GM19043 (cell line): ENCODE results near the gene HS6ST3.
"Not testable (repeated sequence)": the region's sequence is repeated elsewhere in the genome, so short reads cannot be mapped to it uniquely, and the experiment has no call there.

Experiments
- ATAC-seq: cut with Tn5 transposase; IDR thresholded peaks from one replicate; pipeline ENCODE4 v1.9.1; 2021; ENCODE audit warnings: low read depth; ENCODE audit not compliant: unreplicated experiment

HS6ST3 gene

DNA sequence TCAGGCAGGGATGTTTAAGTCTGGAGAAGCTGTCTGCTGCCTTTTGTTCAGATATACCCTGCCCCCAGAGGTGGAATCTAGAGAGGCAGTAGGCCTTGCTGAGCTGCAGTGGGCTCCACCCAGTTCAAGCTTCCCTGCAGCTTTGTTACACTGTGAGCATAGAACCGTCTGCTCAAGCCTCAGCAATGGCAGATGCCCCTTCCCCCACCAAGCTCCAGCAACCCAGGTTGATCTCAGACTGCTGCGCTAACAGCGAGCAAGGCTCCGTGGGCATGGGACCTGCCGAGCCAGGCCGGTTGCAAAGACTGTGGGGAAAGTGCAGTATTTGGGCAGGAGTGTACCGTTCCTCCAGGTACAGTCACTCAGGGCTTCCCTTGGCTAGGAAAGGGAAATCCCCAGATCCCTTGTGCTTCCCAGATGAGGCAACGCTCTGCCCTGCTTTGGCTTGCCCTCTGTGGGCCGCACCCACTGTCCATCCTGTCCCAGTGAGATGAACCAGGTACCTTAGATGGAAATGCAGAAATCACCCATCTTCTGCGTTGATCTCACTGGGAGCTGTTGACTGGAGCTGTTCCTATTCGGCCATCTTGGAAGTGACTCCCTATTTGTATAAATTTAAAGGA lies 434.6 kb downstream of the HS6ST3 start:
- not testable (repeated sequence) for ATAC-seq

DNA sequence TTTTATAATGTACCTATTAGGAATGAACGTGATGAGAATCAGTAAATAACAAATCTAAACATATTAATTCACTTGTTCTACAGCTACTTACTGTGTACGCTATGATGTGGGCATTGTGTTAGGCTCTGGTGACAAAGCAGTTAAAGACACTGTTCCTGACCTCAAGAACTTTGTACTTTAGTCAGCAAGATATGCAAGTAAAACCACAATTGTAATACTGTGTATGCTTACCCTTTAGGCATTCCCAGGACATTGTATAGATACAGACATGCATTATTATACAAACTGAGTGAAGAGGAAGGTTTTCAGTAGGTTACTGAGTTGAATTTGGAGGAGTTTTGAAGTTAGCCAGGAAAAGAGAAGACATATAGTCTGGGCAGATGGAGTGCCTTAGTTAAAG lies 435.8 kb downstream of the HS6ST3 start:
- ATAC-seq: no peak

DNA sequence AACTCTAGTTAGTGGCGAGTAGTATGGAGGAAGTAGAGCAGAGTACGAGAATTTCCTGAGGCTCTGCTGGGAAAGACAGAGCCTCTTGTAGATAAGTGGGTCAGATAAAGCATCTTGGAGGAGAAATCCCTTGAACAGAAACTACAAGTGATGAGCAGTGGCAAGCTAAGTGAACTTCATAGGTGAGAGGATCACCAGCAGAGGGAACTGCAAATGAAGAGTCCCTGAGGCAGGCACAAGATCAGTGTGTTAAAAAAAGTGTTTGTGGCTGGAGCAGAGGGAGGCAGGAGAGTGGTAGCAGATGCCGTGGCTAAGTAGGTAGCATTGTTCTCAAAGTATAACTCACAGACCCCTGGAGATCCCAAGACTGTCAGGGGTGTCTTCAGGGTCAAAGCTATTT lies 437.6 kb downstream of the HS6ST3 start:
- no peak for ATAC-seq

DNA sequence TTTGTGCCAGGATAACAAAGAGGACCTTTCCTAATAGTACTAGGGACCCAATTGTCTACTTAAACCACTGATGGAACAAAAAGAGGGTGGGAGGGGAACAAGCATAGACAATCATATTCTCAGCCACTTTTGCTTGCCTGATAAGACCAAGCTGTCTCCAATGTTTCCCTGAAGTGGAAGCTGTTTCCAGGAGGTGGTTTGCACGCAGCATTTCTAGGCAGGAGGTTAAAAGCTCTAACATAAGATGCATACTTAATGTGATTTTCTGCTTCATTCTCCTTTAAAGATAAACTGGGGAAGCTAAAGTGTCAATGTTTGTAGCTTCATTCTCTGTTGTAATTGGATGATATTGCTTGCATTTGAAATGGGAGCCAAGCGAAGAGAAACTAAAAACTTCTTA lies 442.9 kb downstream of the HS6ST3 start:
- no peak for ATAC-seq

DNA sequence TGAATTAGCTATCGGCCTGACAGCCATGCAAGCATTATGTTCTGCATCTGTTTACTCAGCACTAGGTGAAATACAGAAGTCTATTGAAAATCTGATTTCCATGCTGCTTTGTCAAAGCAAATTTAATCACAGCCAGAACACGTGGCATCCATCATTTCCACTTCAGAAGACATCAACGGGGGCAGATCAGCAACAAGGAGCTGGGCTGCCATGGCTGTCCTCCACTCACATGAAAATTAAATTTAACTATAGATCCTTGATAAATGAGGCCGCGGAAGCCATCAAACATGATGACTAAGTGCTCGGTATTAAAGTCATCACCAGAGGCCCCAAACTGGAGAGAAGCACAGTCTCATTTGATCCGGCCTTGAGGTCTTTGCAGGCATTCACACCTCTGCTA lies 443.5 kb downstream of the HS6ST3 start:
- no peak for ATAC-seq

DNA sequence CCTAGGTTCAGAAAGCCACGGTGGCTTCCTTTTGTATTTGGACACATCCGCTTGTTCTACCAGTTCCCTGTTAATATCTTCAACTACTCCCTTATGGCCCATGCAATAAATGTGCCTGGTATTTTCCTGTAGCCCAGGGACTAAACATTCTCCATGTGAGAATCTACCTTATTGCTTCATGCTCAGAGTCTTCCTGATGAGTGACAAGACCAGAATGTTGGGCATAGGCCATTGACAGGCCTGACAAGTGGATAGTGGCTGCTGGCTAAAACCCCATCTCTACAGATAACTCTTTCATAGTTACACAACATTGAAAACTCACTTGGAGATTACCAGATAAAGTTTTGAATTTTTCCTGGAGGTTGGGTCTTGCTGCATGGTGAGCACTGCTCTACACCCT lies 449.9 kb downstream of the HS6ST3 start:
- no peak for ATAC-seq

DNA sequence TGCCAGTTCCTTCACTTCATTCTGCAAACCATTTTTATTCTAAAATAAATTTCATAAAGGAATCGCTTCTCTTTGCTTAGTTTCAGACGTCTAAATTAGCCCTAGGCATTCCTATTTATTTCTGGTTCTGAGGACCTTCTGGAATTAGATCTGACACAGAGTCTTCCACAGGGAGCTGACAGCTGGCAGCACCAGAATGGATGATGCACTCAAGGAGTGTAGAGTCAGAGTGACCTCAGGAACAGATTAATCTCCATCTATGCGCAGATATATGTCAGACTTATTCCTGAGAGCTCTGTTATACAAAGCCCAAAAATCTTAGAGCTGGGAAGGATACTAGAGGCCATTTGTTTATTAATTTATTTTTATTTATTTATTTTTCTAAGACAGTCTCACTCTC lies 450.8 kb downstream of the HS6ST3 start:
- ATAC-seq: no peak

DNA sequence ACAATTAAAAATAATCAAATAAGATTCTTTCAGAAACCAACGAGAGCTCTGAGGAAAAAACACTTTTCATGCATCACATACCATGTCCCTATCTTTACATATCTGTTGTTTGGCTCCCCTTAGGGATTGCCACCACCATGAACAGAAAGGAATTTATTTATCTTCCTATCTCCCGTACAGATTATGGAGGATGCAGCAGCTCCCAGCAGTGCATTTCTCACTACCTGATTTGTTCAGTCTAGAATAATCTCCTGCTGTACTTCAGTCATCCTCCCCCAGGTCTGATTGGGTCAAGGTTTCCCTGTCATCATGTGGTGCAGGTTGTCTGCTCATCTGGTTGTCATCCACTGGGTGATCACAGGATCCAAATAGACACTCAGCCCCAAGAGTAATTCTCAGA lies 453.1 kb downstream of the HS6ST3 start:
- no peak for ATAC-seq

DNA sequence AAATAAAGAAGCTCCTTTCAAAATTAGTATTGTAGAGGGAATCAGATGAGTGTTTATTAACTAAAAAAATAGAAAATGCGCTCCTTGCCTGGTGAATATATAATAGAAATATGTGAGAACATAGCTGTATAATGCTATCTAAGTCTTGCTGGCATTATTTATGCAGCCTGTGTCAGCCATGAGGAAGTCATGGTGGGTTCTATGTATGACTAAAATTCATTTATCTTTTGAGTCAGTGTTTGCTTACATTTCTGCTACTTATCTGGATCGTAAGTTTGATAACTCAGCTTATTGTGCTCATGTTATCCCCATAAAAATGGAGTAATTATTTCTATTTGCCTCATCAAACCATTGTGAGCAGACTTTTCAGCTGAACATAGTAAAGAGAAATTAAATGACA lies 455.1 kb downstream of the HS6ST3 start:
- no peak for ATAC-seq

DNA sequence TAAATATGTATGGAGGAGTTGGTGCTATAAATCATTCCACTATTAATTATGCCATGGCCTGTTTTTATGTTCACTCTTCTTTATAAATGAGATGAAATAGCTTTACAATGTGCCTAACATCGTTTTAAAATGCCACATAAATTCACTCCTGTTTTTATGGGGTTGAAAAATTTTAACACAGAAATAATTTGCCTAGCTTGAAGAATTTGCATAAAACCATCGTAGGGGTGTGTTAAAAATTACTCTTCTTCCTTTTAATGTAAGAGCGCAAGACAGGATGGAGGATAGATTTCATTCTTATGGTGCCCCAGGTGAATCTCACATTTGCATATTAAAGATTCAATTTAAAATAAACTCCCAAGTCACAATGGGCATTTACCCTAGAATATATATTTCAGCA lies 456.6 kb downstream of the HS6ST3 start:
- ATAC-seq: no peak

DNA sequence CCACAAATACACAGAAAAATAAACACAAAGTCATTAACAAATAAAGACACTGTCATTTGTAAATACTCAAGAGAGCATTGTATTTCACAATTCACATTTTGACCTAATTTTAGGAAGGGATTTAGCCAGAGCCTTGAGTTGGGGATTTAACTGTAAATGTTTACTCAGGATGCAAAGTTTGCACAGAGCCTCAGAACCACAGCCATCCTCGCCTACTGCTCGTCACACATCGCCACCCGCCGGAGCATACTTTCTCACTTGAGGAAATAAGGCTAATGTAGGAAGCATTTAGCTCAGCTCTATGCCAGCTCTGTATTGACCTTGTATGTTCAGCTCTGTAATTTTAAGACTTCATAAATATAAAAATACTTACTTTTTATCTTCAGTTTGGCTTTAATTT lies 461.6 kb downstream of the HS6ST3 start:
- ATAC-seq: no peak

DNA sequence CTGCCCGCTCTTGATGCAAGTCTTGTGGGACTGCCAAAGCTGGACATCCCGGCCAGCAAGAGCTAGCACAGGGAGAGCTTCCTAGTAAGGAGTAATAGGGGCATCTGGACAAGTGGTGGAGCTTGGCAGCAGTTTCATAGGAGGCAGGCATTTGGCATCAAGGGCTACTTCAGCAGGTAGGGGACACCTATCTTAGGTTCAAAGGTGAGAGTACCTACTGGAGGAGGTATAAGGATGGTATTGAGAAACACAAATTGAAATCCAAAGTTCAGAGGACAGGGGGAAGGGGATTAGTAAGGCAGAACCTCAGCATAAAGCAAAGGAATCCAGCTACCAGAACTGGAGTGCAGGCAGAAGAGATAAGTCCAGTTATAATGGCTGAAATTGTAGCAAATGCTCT lies 462.7 kb downstream of the HS6ST3 start:
- ATAC-seq: no peak

DNA sequence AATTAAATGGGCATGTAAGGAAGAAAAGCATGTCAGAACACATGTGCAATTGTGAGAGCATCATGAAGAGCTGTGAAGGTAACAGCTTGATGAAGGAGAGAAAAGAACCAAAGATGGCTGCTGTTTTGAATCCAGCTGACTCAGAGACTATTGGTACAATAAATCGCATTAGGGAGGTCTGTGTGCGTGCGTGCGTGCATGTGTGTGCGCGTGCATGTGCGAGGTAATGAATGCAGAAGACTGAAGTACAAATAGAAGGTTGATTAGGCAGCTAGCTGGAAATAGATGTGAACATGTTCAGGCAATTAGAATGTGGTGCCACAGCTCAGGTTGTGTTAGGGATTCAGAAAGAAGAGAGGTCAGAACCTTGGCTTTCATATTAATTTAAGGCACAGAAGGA lies 463.9 kb downstream of the HS6ST3 start:
- no peak for ATAC-seq

DNA sequence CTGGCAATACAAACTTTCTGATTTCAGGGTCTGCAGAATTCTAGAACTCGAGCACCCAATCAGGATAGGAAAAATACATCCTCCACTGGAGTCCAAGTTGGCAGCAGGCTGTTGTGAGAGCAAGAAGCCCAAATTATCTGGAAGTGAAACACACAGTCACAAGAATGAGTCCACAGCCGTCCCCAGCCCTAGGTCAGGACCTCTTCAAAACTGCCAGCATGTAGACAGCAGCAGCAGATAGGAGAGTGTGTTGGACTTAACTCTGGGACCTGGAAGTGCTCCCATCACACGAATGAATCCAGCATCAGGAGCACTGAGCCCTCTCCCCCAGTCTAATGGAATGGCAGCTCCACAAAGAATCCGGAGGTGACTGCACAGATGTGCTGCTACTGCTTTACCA lies 483.7 kb downstream of the HS6ST3 start:
- ATAC-seq: no peak

DNA sequence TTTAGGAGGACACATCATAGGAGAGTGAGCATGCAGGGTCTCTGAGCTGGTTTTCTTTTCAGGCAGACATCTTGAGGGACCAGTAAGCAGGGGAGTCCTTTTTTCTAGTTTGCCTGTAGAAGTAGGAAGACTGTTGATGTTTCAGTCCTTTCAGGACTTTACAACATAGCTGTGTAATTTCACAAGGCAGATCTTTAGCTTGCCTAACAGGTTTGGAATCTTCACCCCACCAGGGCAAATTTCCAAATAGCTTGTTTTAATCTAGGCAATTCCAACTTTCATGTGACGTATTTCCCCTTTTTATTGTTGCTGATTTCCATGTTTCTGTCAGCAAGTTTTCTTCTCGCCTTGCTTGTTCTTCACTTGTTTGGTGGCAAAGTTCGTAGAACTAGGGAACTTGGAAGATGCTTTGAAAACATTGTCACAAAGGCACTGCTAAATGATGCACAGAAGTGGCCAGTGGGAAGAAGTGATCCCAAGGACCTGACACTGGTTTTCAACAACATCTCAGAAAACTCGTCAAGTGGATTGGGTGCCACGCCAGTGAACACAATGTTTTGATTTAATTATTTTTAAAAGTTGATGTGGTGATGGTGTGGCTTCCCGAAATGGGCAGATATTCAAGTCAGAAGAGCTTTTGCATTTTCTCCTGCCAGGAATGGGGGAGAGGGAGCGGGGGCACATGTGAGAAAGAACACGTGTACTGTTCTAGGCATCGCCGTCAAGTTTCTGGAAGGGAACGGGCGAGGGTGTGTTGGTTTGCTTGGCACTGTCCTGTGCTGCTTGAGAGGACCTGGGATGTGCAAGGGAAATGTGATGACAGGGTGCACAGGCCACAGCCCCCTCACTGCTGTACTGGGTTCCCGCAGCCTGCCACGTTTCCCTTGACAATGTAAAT lies 485.8 kb downstream of the HS6ST3 start:
- ATAC-seq: no peak

DNA sequence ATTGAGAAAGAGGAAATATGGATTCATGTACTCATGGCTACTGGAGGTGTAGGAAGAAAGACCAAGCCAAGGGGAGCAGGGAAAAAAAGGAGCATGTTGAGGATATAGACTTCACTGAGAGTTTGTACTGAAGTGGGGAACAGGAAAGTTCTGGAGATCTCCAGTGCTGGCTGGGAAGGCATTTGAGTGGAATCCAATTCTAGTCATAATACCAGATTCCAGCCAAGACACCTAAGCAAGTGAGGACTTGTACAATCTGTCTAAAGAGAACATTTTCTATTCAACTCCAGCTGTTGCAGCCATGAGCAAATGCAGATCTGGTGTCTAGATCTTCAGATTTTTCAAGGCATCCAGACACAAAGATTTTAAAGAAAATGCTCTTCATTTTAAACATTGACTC lies 491.8 kb downstream of the HS6ST3 start:
- no peak for ATAC-seq

DNA sequence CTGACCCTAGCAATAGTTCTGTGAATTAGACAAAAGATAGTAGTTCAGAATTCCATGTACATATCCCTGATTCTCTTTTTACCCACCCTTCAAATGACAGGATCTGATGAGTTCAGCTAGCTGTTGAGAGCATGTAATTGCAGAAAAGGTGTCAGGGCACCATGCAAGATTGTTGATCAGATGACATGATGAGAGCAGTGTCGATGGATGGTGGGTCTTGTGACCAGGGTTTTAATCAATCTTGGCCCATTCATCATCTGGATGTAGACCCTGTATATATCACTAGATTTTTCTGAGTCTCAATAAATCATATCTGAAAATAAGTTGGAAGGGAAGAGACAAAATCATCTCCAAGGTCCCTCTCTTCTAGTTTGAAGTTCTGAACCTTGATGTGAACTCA lies 525.3 kb downstream of the HS6ST3 start:
- no peak for ATAC-seq

DNA sequence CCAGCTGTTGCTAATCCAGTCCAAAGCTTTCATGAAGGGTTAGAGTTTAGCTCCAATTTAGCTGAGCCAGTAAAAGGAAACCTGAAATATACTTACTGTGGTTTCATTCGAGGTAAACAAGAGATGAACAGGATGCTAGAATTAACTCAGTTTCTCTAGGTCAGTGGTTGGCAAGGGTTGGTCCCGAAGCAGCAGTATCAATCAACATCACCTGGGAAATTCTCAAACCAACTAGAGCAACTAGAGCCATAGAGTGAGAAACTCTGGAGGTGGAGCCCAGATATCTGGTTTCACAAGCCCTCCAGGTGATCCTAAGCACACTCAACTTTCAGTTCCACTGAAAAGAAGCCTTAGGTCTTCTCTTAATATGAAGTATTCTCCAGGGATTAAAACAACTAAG lies 527.6 kb downstream of the HS6ST3 start:
- no peak for ATAC-seq

DNA sequence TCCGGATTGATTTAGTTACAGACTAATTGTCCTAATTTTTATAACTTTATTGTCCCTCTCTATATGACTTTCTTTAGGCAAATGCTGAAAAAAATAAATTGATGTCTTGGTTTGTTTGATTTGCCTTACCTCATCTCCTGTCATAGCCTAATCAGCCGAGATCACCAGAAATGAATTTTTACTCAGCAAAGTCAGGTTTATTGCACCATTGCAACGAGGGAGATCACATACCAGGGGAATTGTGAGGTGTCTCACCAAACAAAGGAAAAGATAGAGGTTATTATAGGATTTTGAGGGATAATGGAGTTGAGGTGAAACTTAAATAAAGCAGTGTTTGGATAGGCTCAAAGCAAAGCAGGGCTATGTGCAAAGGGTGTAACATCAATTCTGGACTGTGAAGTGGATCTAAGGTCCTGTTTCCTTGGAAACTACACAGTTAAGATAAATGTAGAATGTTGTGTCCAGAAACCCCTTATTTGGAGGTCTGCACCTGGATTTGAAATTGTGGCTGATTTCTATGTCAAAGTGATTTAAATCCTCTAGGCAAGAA lies 531.8 kb downstream of the HS6ST3 start:
- no peak for ATAC-seq

DNA sequence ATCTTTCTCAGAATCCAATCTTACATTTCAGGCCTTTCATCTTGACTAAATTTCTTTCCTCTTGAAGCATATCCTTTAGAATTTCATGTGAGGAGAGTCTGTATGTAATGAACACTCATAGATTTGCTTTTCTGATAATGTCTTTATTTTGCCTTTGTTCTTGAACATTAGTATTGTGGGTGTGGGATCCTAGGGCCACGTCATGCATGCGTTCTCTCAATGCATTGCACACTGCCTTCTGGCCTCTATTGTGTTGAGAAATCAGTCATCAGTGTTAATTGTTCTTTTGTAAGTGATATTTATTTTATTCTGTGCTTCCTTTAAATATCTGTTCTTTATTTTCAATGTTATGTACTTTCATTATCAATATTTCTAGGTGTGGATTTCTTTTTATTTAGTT lies 539.4 kb downstream of the HS6ST3 start:
- no peak for ATAC-seq

DNA sequence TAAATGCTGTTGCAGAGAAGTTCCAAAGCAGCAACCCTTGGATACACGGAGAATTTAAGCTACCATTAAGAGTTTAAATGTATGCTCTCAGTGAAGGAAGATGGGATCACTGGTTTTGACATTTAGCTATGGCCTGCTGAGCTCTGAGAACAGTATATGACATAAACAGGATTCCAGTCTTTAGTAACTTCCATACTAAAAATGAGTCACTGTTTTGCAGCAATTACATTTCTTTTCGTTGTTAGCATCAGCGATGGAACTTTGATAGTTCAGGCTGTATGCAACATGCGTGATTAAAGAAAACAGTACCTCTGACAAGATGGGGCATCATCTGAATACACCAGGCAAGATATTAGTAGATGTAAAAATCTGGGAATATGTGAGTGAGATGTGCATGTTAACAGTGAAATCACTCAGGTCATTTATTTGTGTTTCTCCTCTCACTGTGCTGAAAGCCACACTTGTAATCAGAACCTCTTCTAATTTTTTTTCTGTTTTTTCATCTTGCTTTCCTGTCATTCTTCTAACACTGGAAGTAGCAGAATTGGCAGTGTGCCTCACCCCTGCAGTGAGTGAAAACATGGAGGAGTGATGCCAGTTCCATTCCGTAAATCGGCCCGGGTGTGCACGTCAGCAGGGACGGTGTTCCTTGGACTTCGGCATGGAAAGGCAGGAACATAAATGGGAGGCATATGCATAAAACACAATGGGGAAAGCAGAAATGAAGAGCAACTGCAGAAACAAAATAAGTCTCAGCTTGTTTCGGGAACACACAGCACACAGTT lies 542.8 kb downstream of the HS6ST3 start:
- no peak for ATAC-seq
